Stimulated activated CD4-positive, alpha-beta T cell treated with anti-CD3 and anti-CD28 coated beads, Interleukin-12 subunit alpha, Interleukin-12 subunit beta, amount 100 ng/mL, for 24 hours (primary cell): ENCODE measurements around the gene TRIM65.

Source experiments
- DNase-seq, 2 experiments: peaks; one replicate each; pipeline ENCODE4 v3.0.0-alpha.2; 2020; ENCODE audit warnings: low read depth in 2 of 2

The TRIM65 gene, protein sequence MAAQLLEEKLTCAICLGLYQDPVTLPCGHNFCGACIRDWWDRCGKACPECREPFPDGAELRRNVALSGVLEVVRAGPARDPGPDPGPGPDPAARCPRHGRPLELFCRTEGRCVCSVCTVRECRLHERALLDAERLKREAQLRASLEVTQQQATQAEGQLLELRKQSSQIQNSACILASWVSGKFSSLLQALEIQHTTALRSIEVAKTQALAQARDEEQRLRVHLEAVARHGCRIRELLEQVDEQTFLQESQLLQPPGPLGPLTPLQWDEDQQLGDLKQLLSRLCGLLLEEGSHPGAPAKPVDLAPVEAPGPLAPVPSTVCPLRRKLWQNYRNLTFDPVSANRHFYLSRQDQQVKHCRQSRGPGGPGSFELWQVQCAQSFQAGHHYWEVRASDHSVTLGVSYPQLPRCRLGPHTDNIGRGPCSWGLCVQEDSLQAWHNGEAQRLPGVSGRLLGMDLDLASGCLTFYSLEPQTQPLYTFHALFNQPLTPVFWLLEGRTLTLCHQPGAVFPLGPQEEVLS

DNA sequence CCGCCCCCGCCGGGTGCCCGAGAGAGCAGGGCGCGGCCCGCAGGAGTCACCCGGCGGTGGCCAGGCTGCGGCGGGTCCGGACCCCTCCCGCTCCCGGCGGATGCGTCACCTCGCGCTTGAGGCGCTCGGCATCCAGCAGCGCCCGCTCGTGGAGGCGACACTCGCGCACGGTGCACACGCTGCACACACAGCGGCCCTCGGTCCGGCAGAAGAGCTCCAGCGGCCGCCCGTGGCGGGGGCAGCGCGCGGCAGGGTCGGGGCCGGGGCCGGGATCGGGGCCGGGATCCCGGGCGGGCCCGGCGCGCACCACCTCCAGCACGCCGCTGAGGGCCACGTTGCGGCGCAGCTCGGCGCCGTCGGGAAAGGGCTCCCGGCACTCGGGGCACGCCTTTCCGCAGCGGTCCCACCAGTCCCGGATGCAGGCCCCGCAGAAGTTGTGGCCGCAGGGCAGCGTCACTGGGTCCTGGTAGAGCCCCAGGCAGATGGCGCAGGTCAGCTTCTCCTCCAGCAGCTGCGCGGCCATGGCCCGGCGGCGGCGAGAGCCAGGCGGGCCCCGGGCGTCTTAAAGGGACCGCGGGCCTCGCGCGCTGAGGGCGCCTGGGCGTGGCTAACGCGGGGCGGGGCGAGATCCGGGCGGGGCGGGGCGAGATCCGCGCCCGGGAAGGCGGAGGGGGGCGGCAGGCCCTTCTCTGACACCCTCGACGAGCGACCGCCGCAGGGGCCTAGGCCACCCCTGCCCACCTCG lies at the start of gene TRIM65:
Gene TRIM65 (minus strand): TSS at position 537 of the 745 bp plus-strand sequence. CDS start 14 bp downstream, at position 523.
- DNase-seq, result peak; percentile 67 to 69

DNA sequence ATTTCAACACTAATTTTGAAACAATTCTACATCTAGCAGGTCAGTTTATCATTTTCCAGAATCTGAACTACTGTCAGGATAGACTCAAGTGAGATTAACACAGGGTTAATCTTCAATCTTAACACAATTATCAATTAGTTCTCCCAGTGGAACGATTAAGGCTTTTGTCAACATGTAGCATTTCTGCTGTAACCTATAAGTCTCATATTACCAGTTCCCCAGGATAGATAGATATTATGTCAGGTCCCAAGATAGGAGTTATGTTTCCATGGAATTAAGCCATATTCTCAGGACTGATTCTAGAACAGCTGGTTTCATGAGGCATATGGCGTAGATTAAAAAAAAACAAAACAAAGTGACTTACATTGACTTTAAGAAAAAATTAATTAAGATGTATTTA lies 48.5 kb upstream of the TRIM65 start:
- no peak for DNase-seq

DNA sequence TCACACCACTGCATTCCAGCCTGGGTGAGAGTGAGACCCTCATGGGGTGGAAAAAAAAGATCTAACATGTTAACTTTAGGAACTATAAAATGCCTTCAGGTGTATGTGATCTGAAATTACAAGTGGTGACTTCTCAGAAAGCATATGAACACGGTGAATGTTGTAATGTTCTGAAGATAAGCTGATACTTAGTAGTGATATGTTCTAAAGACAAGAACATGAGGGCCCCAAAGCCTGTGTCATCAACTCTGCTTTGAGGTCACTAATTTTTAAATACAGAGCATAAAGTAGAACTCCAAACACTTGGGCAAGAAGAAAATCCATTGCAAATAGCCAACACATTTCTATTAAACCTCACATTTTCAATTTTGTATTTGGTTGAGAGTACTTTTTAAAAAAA lies 46.7 kb upstream of the TRIM65 start:
- DNase-seq, result no peak

DNA sequence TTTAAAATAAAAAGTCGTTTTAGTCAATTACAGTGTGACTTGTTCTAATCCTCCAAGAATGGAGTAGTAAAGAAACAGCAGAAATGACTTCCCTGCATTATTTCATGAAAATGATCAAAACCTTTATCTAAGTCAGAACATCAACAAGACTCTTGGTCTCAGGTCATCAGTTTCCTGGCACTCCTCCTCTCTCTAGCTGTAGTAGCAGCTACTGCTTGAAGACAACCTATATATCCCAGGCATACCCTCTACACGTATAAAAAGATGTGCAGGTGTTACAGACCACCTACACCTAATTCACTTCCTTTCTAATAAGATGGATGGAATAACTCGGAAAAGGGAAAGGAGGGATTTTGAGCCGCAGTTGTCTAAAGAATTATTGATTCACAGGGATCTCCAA lies 45.7 kb upstream of the TRIM65 start:
- no peak for DNase-seq

DNA sequence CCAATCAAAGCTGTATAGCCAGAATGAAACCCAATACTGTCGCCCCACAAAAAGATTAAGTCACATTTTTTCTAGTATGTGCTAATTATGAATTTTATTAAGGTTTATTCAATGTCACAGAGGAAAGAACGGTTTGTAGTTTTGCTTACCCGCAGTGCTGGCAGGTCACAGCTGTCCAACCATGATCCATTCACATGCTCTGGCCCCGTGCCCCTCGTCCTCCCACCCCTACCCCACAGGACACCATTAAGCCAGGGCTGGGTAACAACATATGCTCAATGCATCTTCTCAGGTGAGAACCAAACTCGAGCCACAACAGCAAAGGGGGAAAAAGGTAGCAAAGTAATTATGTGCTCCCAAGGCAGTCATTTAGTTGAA lies 44.7 kb upstream of the TRIM65 start:
- no peak for DNase-seq

DNA sequence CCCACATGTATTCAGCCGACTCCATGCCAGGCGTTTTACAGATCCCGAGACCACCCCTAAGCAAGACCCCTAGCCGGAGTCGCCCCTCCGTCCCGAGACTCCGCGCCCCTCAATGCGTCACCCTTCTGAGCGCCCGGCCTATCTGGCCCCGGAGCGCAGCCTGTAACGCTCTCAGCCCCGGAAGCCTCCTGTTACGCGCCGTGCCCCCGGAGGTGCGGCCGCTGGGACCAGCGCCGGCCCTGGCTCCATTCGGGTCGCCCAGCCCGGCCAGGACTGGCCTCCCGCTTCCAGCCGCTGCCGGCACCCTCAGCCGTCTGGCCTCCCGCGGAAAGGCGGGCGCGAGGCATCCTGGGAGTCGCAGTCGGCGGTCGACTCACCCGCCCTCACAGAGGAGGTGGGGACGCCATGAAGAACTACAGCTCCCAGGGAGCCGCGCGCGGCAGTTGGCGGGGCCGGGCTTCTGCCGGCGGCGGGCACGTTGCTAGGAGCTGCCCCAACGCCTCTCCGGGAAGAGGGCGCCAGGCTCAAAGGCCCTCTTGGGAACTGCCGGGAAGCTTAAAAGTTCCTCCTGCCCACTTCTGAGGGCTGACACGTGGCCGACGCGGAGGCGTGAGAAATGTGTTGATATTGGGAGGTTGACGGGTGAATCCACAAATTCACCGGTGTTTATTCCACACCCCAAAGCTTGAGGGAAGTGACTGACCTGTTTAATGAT lies 44.1 kb upstream of the TRIM65 start, which contains the start of gene FBF1:
Gene FBF1 (minus strand): TSS at position 316 of the 715 bp plus-strand sequence. CDS start 2,893 bp downstream, outside the sequence.
- DNase-seq, result peak; percentile 84

DNA sequence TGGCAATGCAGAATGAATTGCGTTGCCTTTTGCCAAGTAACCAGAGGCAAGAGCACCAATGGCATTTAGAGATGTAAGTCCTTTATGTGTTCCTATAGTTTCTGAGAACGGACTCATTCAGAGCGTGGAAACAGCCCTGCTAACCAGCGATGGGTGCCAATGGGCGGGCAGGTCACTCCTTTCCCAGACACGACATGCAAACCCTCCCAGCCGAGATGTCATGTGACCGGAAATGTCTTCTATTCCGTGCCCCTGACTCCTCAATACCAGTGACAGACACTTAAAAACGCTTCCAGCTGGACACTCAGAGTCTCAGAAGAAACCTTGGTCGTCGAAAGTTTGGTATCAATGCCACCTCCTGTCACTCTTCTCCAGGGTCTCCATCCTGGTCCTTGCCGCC lies 40.9 kb upstream of the TRIM65 start:
- DNase-seq, result no peak

DNA sequence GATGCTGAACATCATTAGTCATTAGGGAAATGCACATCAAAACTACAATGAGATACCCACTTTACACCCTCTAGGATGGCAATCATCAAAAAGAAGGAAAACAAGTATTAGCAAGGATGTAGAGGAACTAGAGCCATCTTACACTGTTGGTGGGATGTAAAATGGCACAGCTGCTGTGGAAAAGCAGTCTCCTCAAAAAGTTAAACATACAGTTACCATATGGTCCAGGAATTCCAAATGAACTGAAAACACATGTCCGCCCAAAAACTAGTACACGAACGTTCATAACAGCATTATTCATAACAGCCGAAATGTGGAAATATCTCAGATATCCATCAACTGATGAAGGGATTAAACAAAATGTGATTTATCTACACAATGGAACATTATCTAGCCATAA lies 37.1 kb upstream of the TRIM65 start:
- no peak for DNase-seq

DNA sequence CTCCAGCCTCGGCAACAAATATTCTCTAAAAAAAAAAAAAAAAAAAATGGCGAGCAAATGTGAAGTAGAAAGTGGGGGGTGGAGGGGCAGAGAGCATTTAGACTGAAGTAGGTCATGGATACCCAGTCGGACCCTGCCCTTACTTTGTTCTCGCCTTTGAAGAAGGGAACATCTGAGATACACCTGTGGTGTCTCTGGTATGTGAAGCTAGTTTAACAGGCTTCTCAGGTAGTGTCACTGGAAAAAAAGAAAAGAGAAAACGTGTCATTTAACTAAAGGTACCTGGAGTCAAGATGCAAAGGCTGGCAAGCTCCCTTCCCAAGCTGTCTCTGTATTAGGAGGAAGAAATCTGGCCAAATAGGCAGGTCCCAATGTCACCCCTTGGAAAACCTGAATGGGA lies 36.1 kb upstream of the TRIM65 start:
- no peak for DNase-seq

DNA sequence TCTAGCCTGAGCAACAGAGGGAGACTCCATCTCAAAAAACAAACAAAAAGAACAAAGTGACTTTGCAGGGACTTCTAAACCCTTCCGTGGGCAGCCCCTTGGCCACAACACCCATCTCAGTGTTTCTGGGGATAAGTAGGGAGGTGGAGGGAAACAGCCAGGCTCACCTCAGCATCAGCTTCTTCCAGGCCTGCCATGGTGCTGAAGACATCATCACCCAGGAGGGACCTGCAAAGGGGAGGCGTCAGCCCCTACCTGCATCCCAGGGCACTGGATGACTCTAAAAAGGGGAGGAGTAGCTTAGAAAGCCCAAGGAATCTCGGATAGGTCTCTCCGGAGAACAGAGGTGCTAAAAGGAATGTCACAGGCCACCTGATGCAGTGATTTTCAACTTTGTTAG lies 34.3 kb upstream of the TRIM65 start:
- no peak for DNase-seq

DNA sequence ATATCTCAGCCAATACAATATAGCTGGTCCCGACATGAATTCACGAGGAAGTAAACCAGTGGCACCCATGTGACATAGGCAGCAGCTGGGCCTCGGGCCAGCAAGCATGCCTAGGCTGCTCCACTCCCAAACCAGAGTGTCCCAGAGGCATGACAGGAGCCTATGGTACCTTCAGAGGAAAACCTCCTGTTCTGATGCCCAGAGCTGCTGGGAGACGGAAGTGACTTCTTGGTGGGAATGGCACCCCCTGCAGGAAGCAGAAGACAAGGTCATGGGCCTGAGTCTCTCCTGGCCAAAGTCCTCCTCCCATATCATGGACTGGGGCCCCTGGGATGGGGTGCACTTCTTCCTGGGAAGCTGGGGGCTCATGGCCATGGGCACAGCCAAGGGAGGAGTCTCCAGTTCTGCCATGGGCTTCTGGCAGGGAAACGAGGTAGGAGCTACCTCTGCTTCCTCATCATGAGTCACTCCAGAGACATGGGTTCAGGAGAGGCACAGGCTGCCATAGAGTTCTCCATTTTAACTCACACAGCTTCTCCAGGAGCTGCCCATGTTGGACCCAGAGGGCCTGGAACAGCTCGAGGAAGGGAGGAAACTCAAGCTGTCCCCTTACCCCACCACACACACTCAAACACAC lies 30.7 kb upstream of the TRIM65 start:
- DNase-seq, result no peak

DNA sequence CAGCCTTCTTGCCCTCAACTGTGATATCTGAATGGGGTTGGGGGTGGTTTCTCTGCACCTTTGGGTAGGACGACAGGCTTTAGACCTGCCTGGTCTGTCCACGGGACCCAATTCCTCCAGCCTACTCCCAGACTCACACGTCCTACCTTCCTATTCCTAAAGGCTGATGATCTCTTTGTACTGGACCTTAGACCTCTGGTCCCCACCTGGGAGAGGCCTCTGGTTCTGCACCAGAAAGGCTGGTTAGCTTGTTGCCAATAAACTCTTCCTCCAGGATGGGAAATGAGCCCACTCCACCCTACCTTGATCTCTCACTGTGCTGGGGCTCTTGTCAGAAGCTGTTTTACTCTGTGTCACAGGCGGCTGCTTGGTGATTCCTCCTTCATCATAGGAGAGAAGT lies 29.7 kb upstream of the TRIM65 start:
- DNase-seq, result no peak

DNA sequence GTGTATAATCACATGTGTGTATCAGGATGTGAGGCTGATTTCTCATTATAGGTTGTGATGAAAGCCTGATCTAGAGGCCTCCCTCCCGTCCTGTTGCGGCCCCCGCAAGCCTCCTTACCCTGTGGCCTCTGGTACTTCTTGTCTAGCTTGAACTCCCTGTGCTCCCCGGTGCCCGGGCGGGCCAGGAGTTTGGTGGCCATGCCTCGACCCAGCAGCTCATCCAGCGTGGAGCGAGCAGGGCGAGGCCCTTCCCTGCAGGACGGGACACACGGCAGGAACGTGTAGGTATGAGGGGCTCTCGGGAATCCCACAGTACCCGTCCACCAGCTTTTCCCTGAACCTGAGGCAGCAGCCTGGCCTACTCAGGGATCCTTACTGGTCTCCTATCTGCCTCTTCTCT lies 29.2 kb upstream of the TRIM65 start:
- no peak for DNase-seq

DNA sequence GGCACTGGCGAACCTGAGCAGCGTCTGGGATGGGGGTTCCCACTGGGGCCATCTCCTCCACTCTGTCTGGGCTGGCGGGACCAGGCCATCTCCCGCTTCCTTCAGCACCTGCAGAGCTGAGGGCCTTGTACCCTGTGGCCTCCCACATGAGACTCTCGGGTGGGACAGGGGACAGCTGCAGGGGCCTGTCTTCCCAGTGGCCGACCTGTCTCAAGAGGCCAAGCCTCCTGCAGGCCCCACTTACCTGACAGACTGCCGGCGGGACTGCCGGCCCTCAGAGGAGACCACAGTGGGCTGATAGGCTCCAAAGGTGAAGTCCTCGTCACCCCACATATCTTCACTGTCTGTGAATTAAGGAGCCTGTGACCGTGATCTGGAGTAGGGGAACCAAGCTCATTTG lies 28.4 kb upstream of the TRIM65 start:
- no peak for DNase-seq

DNA sequence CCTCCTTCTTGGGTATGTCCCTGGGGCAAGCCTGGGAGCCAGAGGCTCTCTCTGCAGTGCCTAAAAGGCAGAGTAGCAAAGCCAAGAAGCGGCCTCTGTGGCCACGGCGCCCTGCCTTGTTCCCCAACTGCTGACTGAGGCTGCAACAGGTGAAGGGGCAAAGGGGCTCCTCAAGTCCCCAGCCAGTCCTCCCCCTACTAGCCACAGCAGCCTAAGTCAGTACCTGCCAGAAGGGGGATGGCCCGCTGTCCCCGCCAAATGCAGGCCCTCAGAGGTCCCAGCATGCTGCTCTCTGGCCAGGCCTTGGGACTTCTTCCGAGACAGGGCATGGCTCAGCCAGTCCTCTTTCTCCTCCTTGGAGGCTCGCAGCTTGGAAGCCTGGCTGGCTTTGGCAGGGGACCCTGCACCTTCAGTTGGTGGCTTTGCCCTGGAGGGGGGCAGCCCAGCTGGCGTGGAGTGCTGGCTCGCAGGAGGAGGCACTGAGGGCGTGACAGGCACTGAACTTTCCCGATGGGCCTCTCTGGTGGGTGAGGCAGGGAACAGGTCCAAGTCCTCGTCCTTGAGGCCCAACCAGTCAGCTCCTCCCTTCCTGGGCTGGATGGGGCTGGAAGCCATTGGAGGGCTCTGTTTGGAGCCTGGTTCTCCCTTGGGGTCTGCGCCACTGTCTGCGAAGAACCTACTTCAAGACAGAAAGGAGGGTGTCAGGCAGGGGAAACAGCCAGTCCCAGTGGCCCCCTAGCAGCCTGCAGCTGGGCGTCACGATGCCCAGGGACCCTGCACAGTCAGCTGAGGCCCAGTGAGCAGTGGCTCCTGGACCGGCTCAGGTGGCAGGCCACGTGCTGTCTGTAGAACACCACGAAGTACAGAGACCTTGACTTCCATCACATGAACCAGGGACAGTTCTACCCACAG lies 26.5 kb upstream of the TRIM65 start:
- DNase-seq, result no peak

DNA sequence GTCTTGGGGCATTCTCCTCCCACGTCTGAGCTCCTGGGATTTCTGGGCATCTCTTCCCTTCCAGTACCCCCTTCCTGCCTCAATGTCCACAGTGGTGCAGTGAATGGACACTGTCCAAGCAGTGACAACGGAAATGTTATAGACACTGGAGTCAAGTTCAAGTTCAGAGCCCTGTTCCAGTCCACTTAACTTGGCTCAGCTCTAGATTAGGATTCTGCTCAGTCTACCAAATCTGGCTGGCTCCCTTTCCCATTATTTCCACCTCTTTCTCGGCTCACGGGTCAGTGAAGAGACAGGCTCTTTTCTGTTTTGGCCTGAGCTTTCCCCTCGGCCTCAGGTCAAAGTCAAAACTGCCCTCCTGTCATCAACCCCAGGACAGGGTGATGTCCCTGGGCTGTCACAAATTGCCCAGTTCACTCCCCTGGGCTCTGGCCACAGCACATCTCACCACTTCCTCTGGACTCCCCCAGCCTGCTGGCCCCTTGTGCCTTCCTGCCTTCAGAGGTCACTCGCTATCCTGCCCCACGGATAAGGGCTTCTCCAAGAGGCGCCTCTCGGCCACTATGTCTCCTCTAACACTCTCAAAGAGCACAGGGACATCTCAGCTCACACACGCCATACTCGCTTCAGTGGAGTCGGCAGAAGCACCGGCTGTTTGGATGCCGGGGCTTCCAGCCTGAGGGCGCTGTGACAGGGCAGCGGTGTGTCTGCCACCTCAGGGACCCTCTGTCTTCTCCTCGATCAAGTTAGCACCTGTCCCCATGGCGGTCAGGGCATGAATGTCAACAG lies 25.6 kb upstream of the TRIM65 start:
- no peak for DNase-seq

DNA sequence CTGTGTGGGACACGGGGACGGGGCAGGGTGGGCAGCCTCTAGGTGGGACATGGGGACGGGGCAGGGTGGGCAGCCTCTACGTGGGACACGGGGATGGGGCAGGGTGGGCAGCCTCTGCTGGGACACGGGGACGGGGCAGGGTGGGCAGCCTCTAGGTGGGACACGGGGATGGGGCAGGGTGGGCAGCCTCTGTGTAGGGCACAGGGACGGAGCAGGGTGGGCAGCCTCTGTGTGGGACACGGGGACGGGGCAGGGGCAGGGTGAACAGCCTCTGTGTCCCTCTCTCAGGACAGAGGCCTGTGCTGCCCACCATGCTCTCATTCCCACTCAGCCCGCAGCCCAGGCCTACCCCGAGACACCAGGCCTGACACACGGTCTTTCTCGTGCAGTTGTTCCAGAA lies 24.8 kb upstream of the TRIM65 start:
- no peak for DNase-seq

DNA sequence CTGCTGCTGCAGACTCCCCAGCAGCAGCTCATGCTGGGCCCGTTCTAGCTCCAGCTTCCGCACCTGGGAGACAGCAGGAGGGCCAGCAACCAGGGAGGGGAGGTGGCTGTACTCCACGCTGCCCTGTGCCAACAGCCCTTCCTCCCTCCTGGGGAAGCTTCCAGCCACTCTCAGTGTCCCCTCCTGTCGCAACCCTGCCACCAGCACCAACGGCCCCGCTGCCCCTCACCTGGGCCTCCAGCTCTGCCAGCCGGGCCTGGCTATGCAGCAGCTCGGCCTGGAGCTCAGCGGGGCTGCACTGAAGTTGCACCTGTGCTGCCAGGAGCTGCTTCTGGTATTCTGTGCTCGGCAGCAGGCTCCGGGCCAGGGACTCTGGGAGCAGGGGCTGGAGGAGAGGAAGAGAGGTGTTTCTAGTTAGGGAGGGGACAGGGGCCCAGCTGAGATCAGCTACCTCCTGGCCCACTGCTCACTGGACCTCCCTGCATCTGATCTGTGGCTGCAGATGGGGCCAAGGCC lies 23.4 kb upstream of the TRIM65 start:
- no peak for DNase-seq

DNA sequence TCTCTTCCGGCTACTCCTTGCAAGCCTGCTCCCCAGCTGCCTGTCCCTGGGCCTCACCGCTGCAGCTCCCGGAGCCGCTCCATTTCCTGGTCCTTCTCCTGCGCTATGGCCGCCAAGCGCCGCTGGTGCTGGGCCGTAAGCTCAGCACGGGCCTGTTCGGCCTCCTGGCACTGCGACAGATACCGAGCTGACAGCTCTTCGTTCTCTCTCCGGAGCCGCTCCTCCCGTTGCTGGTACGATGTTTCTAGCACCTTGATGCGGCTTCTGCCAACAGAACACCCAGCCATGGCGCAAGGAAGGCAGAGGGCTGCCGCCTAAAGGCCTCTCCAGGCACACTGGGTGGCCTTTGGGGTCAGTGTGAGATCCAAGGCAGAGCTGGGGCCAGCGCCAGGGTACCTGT lies 22.9 kb upstream of the TRIM65 start:
- DNase-seq, result no peak
